T47D (cell line): Measurements from ENCODE around the gene ZDHHC5.
"Not testable (repeated sequence)": the region's sequence is repeated elsewhere in the genome, so short reads cannot be mapped to it uniquely, and the experiment has no call there.

Experiments used
- DNase-seq, 2 experiments: peaks; one replicate each; pipeline versions ENCODE4 v3.0.0 to v3.0.0-alpha.2; 2011 to 2012; ENCODE audit warnings: low read depth in 1 of 2, low spot score in 1 of 2
- JUND ChIP-seq: IDR thresholded peaks from 2 replicates; pipeline ENCODE4 v1.6.1; 2012; ENCODE audit warnings: low read depth
- in situ Hi-C: cut with HindIII; loops from 2 replicates; pipeline ENCODE4 v1.10.0; 2016; ENCODE audit warnings: low sequenced_read_pairs, low pct_unique_long_range_greater_than_20kb

Gene ZDHHC5

GRCh38 chr11:57658023-57658361 is 9.9 kb upstream of the ZDHHC5 start:
- no peak for TF ChIP-seq JUND
- in situ Hi-C loops: no loop called here

DNA sequence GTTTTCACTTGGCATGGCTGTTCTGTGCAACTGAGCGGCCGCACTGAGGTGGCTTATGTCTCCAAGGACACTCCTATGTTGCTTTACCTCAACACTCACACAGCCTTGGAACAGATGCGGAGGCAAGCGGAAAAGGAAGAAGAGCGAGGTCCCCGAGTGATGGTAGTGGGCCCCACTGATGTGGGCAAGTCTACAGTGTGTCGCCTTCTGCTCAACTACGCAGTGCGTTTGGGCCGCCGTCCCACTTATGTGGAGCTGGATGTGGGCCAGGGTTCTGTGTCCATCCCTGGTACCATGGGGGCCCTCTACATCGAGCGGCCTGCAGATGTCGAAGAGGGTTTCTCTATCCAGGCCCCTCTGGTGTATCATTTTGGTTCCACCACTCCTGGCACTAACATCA is 8.2 kb upstream of the ZDHHC5 start:
- no peak for TF ChIP-seq JUND

More at GRCh38 chr11:57658023-57658361, 9.9 kb upstream of the ZDHHC5 start:
- DNase-seq: no peak

GRCh38 chr11:57662893-57663292 is 5.0 kb upstream of the ZDHHC5 start:
- in situ Hi-C loops: no loop called here
- DNase-seq: peak in 1 of 2 experiments; percentile 71
- TF ChIP-seq JUND: no peak

More for the DNA sequence above, 8.2 kb upstream of the ZDHHC5 start:
- no peak for DNase-seq
- in situ Hi-C loops: no loop called here

DNA sequence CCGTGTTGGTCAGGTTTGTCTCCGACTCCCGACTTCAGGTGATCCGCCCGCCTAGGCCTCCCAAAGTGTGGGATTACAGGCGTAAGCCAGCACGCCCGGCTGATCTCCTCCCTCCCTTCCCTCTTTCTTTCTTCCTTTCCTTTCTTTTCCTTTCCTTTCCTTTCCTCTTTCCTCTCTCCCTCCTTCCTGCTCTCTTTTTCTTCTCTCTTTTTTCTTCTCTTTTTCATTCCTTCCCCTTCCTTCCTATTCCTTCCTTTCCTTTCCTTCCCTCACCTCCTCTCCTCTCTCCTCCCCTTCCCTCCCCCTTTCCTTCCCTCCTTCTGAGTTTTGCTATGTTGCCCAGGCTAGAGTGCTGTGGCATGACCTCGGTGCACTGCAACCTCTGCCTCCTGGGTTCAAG is 3.9 kb upstream of the ZDHHC5 start:
- in situ Hi-C loops: no loop called here
- TF ChIP-seq JUND: no peak
- no peak for DNase-seq

GRCh38 chr11:57667117-57667735 is 688 bp upstream of the ZDHHC5 start:
- in situ Hi-C loops: no loop called here
- peak; percentile 94 to 99 for DNase-seq
- peak; percentile 40; the same call in 1 of the 2 replicates for TF ChIP-seq JUND

DNA sequence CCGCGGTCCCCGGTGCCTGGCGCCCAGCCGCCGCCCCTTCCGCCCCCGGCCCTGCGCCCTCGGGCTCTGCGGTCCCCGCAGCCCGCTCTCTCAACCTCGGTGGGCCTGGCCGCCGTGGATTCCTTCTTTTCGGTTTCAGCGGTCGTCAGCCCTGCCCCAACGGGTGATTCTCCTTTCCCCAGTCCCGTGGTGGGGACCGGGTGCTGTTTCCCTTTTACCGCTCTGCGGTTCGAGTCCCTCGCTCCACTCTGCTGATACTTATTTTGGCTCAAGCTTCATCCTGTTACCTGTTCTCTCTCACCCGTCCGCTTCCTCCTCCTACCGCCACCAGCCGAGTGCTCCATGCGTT is 494 bp downstream of the ZDHHC5 start:
- in situ Hi-C loops: no loop called here
- no peak for TF ChIP-seq JUND
- peak in 1 of 2 experiments; percentile 52 for DNase-seq

GRCh38 chr11:57674251-57674650 is 6.3 kb downstream of the ZDHHC5 start:
- no peak for DNase-seq
- no peak for TF ChIP-seq JUND
- in situ Hi-C loops: no loop called here

- DNase-seq: peak in 1 of 2 experiments; percentile 62
- in situ Hi-C loops: no loop called here
- no peak for TF ChIP-seq JUND
These were observed 7.4 kb downstream of the ZDHHC5 start for GRCh38 chr11:57675176-57675941.

DNA sequence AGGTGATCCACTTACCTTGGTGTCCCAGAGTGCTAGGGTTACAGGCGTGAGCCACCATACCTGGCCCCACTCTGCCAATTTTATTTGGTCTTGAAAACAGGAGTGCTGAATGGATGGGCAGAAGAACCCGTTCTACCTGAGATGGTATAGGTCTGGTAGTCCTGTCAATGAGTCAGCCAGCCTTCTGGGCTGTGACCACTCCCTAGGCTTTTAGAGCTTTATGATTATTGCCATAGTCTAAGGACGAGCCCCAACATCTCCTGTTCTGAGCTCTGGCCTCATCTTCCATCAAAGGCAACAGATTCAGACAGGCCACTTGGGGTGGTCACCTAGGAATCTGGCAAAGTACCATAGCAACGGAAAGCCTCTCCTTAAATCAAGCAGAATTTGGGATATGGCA is 11.5 kb downstream of the ZDHHC5 start:
- TF ChIP-seq JUND: no peak
- no peak for DNase-seq
- in situ Hi-C loops: no loop called here

GRCh38 chr11:57680552-57680874 is 12.6 kb downstream of the ZDHHC5 start:
- no peak for DNase-seq
- in situ Hi-C loops: no loop called here

DNA sequence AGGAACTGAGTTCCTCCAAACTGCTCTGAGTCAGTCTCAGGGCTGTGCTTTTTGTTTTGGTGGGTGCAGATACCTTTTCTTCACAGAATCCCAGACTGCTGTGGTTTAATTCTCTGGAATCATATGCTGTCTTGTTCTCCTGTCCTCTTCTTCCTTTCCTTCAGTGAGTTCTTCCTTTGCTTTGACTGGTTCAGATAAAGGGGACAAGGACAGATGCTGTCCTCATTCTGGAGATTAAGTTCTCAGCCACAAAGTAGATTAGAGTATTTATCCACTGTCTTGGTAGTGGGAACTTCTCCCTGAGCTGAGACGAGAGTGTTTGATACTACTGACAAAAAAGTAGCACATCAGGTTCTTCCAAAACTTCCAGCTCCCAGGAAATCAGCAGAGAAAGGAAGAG is 13.3 kb downstream of the ZDHHC5 start:
- no peak for TF ChIP-seq JUND
- no peak for DNase-seq
- in situ Hi-C loops: no loop called here

More at GRCh38 chr11:57680552-57680874, 12.6 kb downstream of the ZDHHC5 start:
- TF ChIP-seq JUND: no peak

GRCh38 chr11:57690474-57690873 is 22.6 kb downstream of the ZDHHC5 start:
- DNase-seq, in situ Hi-C loops: not testable (repeated sequence)

- DNase-seq: no peak
- no peak for TF ChIP-seq JUND
- in situ Hi-C loops: no loop called here
These were observed 31.0 kb downstream of the ZDHHC5 start for GRCh38 chr11:57698843-57699365.

DNA sequence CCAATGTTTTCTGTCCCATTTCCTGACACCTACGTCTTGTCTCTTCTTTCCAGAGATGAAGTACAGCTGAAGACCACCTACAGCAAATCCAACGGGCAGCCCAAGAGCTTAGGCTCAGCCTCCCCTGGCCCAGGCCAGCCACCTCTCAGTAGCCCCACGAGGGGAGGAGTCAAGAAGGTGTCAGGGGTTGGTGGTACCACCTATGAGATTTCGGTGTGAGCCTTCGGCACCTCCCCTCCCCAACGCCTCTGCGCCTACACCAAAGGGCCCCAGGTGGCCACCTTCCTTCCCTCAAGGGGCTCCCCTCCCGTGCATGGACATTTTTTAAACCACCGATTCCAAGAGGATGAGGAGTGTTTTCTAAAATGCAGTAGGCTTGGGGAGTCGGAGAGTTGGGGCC is 31.9 kb downstream of the ZDHHC5 start:
- no peak for TF ChIP-seq JUND
- DNase-seq: no peak
- in situ Hi-C loops: no loop called here
